ENCODE data around the gene ZNF521.

- TF ChIP-seq RAD21 (IDR thresholded peaks at IDR 0.05) (no peak), CTCF (IDR thresholded peaks at IDR 0.05; ENCODE audit: low read depth, low read length, missing input control) (no peak), FOXA2 (IDR thresholded peaks at IDR 0.05) (no peak), NR2F2 (IDR thresholded peaks at IDR 0.05) (peak; percentile 86), RXRA (IDR thresholded peaks at IDR 0.05) (no peak), GABPA (IDR thresholded peaks at IDR 0.05 in 1 of 2, conservative IDR thresholded peaks at IDR 0.05 in 1 of 2) (no peak), YY1 (IDR thresholded peaks at IDR 0.05) (no peak), TAF1 (conservative IDR thresholded peaks at IDR 0.05) (no peak), JUND (IDR thresholded peaks at IDR 0.05) (no peak), EGR1 (IDR thresholded peaks at IDR 0.05; ENCODE audit: low read depth in 2 of 2) (no peak), HNF4G (IDR thresholded peaks at IDR 0.05) (no peak)
- TF ChIP-seq, protein P1, sequence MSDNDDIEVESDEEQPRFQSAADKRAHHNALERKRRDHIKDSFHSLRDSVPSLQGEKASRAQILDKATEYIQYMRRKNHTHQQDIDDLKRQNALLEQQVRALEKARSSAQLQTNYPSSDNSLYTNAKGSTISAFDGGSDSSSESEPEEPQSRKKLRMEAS (IDR thresholded peaks at IDR 0.05): no peak
Observed at GRCh38 chr18:25228410-25228809, 123.6 kb downstream of the ZNF521 start.
